Osteoblast (primary cell): Measurements from ENCODE around the gene SPAG7. TPM values are rescaled to one million over a fixed set of nuclear protein-coding genes. Genes with fewer than 3 reads are reported as not detected.

Experiments
- DNase-seq: peaks from one replicate; pipeline ENCODE4 v3.0.0; 2011; ENCODE audit warnings: low spot score, mixed read lengths; ENCODE audit not compliant: insufficient read length; ENCODE audit errors: missing footprints
- H2AFZ ChIP-seq: 2 replicates; pipeline ENCODE4 v1.6.0; 2011; ENCODE audit warnings: mild to moderate bottlenecking, low read length
- H3K27ac ChIP-seq: 2 replicates; pipeline ENCODE4 v1.5.1; 2011; ENCODE audit warnings: mild to moderate bottlenecking, low read depth, low read length, moderate library complexity
- H3K27me3 ChIP-seq: 2 replicates; pipeline ENCODE4 v1.6.0; 2012; ENCODE audit warnings: mild to moderate bottlenecking, control low read depth, inconsistent platforms, low read length, moderate library complexity; ENCODE audit not compliant: insufficient read depth
- H3K36me3 ChIP-seq: 2 replicates; pipeline ENCODE4 v1.5.1; 2011; ENCODE audit warnings: mild to moderate bottlenecking, low read length, control low read depth, moderate library complexity; ENCODE audit not compliant: insufficient read depth
- H3K4me1 ChIP-seq: 2 replicates; pipeline ENCODE4 v1.5.1; 2011; ENCODE audit warnings: mild to moderate bottlenecking, low read length, control low read depth, moderate library complexity; ENCODE audit not compliant: insufficient read depth
- H3K4me2 ChIP-seq: 2 replicates; pipeline ENCODE4 v1.6.0; 2011; ENCODE audit warnings: mild to moderate bottlenecking, low read length; ENCODE audit not compliant: insufficient read depth
- H3K4me3 ChIP-seq: fragments of 200-600 bp; sonication (generic); 3 replicates; pipeline ENCODE4 v1.5.1; 2012; ENCODE audit warnings: mild to moderate bottlenecking, low read length, inconsistent platforms; ENCODE audit not compliant: insufficient read depth
- H3K79me2 ChIP-seq: 2 replicates; pipeline ENCODE4 v1.6.0; 2012; ENCODE audit warnings: mild to moderate bottlenecking, low read length, control low read depth, inconsistent platforms; ENCODE audit not compliant: insufficient read depth
- H3K9me3 ChIP-seq: 2 replicates; pipeline ENCODE4 v1.5.1; 2011; ENCODE audit warnings: low read depth, low read length, control low read depth
- H4K20me1 ChIP-seq: 2 replicates; pipeline ENCODE4 v1.6.0; 2012; ENCODE audit warnings: mild to moderate bottlenecking, low read length, control low read depth; ENCODE audit not compliant: insufficient read depth
- CTCF ChIP-seq: IDR thresholded peaks from 2 replicates; pipeline ENCODE4 v1.5.1; 2011; ENCODE audit warnings: mild to moderate bottlenecking, low read depth, low read length, moderate library complexity; ENCODE audit errors: extremely low read depth
- small RNA-seq: library from RNA; depleted of rRNA; stranded (forward); fragments of <200 nt; gene quantifications from one replicate; pipeline ENCODE3, GENCODE V24; 2012
- total RNA-seq: library from RNA; depleted of rRNA; stranded (reverse); fragments of >200 nt; gene quantifications from 2 replicates; pipeline ENCODE4 v1.2.3, GENCODE V29; 2012

SPAG7 gene
- total RNA-seq, 1 donor, result 34.0 TPM

DNA sequence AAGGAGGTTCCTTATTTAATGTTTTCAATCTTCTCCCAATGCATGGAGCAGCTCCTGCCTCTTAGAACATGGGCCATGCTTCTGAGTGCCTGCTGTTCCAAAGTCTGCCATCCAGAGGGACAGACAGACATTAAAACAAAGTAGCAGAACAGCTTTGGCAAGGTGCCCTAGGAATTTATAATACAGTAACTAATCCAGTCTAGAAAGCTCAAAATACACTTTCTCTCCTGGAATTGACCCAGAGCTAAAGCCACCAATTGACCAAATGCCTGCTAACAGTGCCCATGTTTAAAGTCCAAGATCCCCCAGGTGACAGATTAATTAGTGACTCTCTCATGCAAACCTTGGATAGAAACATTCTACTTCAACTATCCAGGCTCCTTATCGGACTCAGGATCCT is 53.6 kb downstream of the SPAG7 start:
- no peak overlapping the region for H2AFZ ChIP-seq
- no peaks in the 10 kb centered on the region for H3K36me3 ChIP-seq
- no peak overlapping the region for H3K4me3 ChIP-seq
- H3K27ac ChIP-seq, result no peak overlapping the region
- no peaks in the 10 kb centered on the region for H3K27me3 ChIP-seq
- no peaks in the 10 kb centered on the region for H4K20me1 ChIP-seq
- H3K4me2 ChIP-seq, result no peak overlapping the region
- H3K79me2 ChIP-seq, result no peaks in the 10 kb centered on the region
- TF ChIP-seq CTCF, result no peak
- no peaks in the 10 kb centered on the region for H3K9me3 ChIP-seq
- no peak for DNase-seq
- H3K4me1 ChIP-seq, result no peaks in the 10 kb centered on the region

Small RNA genes within 50 kb of the gene (small RNA-seq; reads per million reads assigned to genes)
- not detected for gene MIR6864
- not detected for gene MIR6865

Other genes with a start within 250 kb of the SPAG7 start
- 11.2 and 13.0 TPM in 2 replicates for gene MED11, start 236.4 kb downstream of the SPAG7 start, total RNA-seq
- gene ZMYND15, start 228.0 kb downstream of the SPAG7 start, total RNA-seq, result 0.59 and 1.4 TPM in 2 replicates
- 5.9 and 11.2 TPM in 2 replicates for gene CXCL16, start 227.9 kb downstream of the SPAG7 start, total RNA-seq
- gene TM4SF5, start 195.9 kb downstream of the SPAG7 start, total RNA-seq, result not detected in 2 replicates
- gene VMO1, start 181.5 kb downstream of the SPAG7 start, total RNA-seq, result 0.29 TPM in 1 of 2 replicates, not detected in the other
- not detected in 2 replicates for gene GLTPD2, start 178.9 kb downstream of the SPAG7 start, total RNA-seq
- 109 and 113 TPM in 2 replicates for gene PSMB6, start 171.7 kb downstream of the SPAG7 start, total RNA-seq
- 18.9 and 19.9 TPM in 2 replicates for gene PLD2, start 160.7 kb downstream of the SPAG7 start, total RNA-seq
- 34.4 and 35.9 TPM in 2 replicates for gene MINK1, start 134.5 kb downstream of the SPAG7 start, total RNA-seq
- gene C17orf107, start 68.3 kb downstream of the SPAG7 start, total RNA-seq, result 4.0 and 5.3 TPM in 2 replicates
- gene CHRNE, start 64.7 kb downstream of the SPAG7 start, total RNA-seq, result 1.4 and 1.8 TPM in 2 replicates
- gene GP1BA, start 35.5 kb downstream of the SPAG7 start, total RNA-seq, result not detected in 2 replicates
- 43.6 and 47.4 TPM in 2 replicates for gene SLC25A11, start 27.8 kb downstream of the SPAG7 start, total RNA-seq
- gene RNF167, start 27.5 kb downstream of the SPAG7 start, total RNA-seq, result 25.3 and 26.5 TPM in 2 replicates
- gene PFN1, start 19.3 kb downstream of the SPAG7 start, total RNA-seq, result 347 and 425 TPM in 2 replicates
- 2.9 TPM in 2 replicates for gene ENO3, start 16.7 kb downstream of the SPAG7 start, total RNA-seq
- 14.7 and 19.2 TPM in 2 replicates for gene CAMTA2, start 19.9 kb upstream of the SPAG7 start, total RNA-seq
- gene INCA1, start 29.7 kb upstream of the SPAG7 start, total RNA-seq, result 0.29 and 0.36 TPM in 2 replicates
- 54.6 and 54.8 TPM in 2 replicates for gene KIF1C, start 30.1 kb upstream of the SPAG7 start, total RNA-seq
- gene SLC52A1, start 67.6 kb upstream of the SPAG7 start, total RNA-seq, result not detected in 2 replicates
- 3.5 and 3.6 TPM in 2 replicates for gene ZFP3, start 110.7 kb upstream of the SPAG7 start, total RNA-seq
- 8.0 and 8.3 TPM in 2 replicates for gene ZNF232, start 144.1 kb upstream of the SPAG7 start, total RNA-seq
- not detected in 2 replicates for gene USP6, start 148.2 kb upstream of the SPAG7 start, total RNA-seq
- gene ZNF594, start 224.1 kb upstream of the SPAG7 start, total RNA-seq, result 8.7 and 11.5 TPM in 2 replicates